GM19328 (cell line): ENCODE results near the gene KAZN.
"Not testable (repeated sequence)": the region's sequence is repeated elsewhere in the genome, so short reads cannot be mapped to it uniquely, and the experiment has no call there.

ENCODE experiments used
- ATAC-seq: cut with Tn5 transposase; IDR thresholded peaks from one replicate; pipeline ENCODE4 v1.9.1; 2021; ENCODE audit warnings: mild to moderate bottlenecking, moderate library complexity; ENCODE audit not compliant: unreplicated experiment

Gene KAZN

DNA sequence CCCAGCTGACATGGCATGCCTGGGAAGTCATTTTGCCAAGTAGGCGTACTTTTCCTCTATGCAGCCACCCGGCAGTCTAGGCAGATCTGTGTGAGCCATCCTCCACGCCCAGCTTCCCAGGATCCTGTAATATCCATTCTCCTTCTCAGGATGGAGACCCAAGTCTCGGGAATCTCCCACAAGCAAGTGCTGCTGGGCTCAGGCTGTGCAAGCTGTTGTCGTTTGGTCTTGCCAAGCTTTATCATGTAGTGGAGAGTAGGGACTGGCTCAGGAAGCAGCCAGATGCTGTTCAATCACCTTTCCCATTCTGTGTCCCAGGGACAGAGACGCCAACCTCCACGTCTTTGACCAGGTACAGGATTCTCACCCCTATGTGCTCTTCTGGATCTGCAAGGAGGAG lies 363.9 kb downstream of the KAZN start:
- no peak for ATAC-seq

DNA sequence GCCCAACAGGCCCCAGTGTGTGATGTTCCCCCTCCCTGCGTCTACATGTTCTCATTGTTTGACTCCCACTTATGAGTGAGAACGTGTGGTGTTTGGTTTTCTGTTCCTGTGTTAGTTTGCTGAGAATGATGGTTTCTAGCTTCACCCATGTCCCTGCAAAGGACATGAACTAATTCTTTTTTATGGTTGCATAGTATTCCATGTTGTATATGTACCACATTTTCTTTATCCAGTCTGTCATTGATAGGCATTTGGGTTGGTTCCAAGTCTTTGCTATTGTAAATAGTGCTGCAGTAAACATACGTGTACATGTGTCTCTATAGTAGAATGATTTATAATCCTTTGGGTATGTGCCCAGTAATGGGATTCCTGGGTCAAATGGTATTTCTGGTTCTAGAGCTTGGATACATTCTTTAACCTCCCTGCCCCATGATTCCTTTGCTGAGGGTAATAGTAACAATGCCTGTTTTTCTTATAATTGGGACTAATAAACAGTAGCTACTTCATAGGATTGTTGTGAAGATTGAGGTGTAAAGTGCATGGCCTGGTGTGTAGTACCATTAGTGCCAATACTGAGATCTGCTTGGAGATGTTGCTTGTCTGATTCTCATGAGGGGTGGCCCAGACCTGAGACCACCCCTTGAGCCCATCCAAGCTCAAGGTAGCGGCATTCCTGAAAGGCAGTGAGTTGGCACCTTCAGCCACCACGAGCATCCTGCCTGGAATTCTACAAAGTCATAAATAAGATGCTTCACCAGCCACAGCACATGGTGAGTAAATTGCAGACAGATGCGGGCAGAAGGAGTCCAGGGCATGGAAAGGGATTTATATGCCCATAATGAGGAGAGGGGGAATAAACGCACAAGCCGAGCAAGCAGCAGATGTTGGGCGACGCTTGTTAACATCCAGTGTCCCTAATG lies 365.6 kb downstream of the KAZN start:
- not testable (repeated sequence) for ATAC-seq

GRCh38 chr1:14964711-14965055 lies 366.2 kb downstream of the KAZN start:
- ATAC-seq, result no peak

GRCh38 chr1:14968251-14968851 lies 369.9 kb downstream of the KAZN start:
- ATAC-seq, result no peak

- ATAC-seq, result no peak
These were observed 370.5 kb downstream of the KAZN start for GRCh38 chr1:14969006-14969405.

DNA sequence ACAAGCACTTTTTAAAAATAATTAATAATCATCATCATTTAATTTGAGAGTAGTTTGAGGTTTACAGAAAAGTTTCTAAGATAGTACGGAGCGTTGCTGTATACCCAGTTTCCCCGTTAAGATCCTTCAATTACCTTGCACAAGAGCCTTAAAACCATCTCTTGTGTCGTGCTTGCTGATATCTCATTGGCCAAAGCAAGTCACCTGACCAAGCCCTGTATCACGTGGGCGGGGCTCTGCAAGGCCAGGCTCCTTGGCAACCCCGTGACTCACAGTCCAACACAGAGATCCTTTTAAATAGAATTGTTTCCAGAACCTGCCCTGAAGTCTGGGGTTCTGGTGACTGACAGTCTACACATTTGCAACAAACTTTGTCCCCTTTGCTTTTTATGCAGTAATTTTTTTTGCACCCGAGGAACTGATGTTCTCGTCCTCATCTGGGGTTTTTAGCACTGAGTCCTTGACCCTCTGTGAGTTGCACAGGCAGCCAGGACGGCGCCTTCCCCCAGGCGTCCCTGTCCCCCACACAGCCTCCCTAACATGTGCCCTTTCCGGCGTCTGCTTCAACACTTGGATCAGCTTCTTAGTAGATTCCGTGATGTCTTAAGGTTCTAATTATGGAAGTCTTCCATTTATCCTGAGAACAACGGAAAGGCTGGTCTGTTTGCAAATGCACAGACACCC lies 371.8 kb downstream of the KAZN start:
- no peak for ATAC-seq

GRCh38 chr1:14970799-14971141 lies 372.3 kb downstream of the KAZN start:
- ATAC-seq, result no peak

GRCh38 chr1:14971221-14971620 lies 372.7 kb downstream of the KAZN start:
- ATAC-seq, result no peak

- no peak for ATAC-seq
These were observed 373.6 kb downstream of the KAZN start for GRCh38 chr1:14972107-14972506.

- no peak for ATAC-seq
These were observed 375.3 kb downstream of the KAZN start for GRCh38 chr1:14973773-14974172.

DNA sequence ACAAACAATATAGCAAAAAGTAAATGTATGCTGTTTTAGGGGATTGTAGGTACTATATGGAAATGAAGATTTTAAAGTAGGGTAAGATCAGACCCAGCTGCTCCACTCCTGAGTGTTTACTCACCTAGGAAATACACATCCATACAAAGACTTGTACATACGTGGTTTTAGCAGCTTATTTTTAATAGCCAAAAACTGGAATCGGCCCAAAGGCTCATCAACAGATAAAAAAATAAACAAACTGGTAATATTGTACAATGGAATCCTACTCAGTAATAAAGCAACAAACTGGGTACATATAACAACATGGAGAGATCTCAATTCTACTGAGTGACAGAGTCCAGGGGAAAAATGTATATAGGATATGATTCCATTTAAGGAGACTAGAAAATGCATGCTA lies 375.9 kb downstream of the KAZN start:
- ATAC-seq, result no peak

DNA sequence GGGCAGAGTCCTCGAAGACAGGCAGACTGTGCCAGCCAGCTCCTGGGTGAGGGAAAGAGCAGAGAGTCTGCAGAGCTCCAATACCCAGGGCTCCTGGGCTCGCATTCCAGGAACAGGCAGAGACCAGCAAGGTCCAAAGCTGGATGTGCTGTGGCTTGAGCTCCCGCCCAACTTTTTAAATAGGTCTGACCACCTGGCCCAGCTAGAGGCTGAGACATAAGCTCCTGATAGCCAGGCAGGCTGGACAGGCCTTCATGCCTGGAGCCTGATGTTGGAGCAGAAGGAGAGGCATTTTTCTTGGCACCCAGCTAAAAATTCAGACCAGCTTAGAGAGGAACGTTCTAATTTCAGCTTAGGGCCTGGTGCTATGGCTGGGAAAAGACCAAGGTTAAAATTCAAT lies 376.6 kb downstream of the KAZN start:
- ATAC-seq, result no peak

DNA sequence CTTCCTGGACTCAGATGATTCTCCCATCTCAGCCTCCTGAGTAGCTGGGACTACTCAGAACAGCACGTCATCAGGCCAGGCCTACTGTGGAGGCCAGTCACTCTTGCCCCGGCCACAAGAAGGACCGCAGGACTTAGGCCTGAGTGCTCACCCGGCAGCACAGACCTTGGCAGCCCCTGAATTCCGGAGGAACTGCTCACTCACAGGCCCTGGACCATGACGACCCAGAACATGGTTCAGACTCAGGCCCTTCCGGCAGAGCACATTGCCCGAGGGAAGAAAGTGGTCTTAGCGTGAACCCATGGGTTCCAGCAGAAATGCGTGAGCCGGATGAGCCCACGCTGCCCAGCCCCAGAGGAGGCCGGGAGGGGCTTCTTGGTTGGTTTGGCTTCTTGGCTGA lies 377.8 kb downstream of the KAZN start:
- ATAC-seq, result no peak

DNA sequence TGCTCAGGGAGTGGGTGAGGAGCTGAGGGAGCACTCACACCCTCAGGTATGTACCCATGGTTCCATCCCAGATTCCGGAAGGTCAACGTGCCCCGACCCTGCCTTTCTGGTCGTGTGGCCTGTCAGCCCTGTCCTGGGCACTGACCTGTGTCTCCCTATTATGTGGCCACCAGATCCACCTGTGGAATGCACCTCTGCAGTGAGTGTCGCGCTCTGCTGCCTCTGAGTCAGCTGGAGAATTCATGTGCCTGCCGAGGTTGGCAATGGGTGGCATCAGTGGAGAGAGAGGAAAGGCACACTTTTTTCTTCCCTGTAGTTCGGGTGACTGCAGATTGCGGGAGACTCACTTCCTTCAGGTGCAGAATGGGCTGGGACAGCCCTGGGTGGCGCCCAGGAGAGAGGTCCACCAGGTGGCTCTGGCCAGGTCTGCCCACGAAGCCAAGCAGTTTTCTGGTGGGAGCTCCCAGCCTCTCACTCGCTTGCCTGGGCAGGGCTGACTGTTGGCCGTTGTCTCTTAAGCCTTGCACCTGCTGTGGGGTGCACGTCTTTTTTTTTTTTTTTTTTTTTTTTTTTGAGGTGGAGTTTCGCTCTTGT lies 378.9 kb downstream of the KAZN start:
- ATAC-seq, result no peak

DNA sequence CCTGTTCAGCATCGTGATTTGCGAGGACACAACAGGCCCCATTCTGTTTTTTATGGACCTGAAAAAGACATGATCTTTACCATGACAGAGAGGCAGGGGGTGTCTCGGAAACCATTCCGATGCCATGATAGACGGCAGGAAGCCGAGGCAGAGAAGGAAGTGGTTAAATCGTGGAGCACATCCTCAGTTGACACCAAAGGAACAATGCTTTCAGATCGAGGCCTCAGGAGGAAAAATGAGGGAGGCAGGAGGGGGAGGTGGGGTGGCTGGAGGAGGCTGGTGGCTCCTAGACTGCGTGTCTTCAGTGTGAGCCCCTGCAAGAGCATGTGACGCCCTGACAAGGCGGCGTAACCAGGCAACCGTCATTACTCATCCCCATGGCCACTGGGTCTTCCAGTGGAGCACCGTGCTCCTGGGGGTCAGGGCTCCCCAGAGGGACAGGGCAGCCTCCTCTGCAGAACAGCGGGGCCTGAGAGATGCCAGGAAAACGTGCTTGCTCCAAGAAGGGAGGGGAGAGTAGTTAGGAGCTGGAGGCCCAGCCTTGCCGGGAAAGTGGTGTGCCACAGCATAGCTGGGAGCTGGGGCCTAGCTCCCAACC lies 382.2 kb downstream of the KAZN start:
- no peak for ATAC-seq

DNA sequence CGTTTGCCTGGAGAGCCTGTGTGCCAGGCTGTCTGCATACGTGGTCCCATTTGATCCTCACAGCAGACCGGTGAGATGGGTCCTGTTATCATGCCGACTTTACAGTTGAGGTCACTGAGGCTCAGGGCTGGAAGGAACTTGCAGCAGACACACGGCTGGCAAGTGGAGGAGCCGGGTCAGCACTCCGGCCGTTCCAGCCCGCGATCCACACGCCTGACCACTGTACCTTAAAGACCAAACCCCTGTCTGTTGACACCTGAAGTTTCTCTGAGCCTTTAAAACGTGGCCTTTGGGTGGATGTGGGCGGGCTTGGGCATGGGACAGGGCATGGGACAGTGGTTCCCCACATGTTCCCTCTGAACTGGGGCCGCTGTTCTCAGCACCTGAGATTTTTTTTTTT lies 383.5 kb downstream of the KAZN start:
- ATAC-seq, result no peak

GRCh38 chr1:14983277-14983676 lies 384.8 kb downstream of the KAZN start:
- no peak for ATAC-seq

DNA sequence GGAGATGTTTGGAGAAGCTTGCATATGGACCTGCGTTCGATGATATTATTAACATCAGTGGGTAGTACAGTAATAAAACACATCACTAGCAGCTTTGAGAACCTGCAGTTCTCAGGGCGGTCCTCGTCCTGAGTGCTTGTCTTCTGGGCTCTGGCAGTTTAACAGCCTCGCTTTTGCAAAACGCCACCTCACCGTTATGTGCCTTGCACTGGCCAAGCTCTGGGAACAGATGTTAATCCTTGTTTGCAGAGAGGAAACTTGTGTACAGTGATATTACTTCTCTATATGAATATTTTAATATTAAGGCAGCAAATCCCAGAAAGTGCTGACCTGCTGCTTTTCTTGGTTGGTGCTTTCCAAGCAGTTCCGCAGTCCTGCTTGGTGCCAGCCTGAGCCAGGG lies 387.7 kb downstream of the KAZN start:
- no peak for ATAC-seq

GRCh38 chr1:14987829-14988603 lies 389.5 kb downstream of the KAZN start:
- ATAC-seq, result no peak

- no peak for ATAC-seq
These were observed 390.2 kb downstream of the KAZN start for GRCh38 chr1:14988636-14989035.
